DMS153 treated with DMSO at 0.1 percent for 48 hours (cell line): Measurements from ENCODE around the gene ZFAND2A.
"Not testable (repeated sequence)": the region's sequence is repeated elsewhere in the genome, so short reads cannot be mapped to it uniquely, and the experiment has no call there.

ENCODE experiments used
- DNase-seq: peaks from one replicate; lab custom pipeline; 2025; ENCODE audit not compliant: unreplicated experiment; lab: John Stamatoyannopoulos, UW

The ZFAND2A gene

GRCh38 chr7:1154172-1154739 lies 5.7 kb downstream of the ZFAND2A start:
- no peak for DNase-seq

- DNase-seq = no peak
These were observed 7.5 kb downstream of the ZFAND2A start for GRCh38 chr7:1152492-1152891.

DNA sequence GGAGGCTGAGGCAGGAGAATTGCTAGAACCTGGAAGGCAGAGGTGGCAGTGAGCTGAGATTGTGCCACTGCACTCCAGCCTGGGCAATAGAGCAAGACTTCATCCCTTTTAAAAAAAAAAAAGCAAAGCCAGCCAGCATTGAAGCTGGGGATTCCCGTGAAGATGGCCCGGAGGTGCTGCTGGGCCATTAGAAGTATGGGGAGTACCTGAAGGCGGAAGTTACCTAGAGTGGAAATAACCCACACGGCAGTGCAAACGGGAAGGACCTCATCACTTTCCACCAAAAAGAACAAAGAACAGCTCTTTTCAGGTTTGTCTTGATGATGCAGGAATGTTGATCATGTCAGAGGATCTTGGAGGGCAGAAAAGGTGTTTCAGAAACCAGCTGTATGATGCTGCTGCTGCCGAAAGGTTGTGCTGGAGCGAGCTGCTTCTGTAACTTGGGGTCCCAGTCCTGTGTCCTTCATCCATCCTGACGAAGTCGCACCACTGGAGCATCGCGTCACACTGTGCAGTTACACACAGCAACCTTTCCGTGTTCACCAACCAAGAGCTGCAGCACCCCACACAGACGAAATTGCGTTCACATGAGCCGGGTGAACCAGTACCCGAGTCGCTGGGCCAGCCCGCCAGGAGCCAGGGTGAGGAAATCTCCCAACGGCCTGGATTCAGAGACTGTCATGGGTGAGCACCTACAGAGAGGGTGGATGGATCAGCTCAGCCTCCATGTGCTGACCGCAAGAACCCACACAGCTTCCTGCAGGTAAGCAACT lies 8.2 kb downstream of the ZFAND2A start:
- no peak for DNase-seq

GRCh38 chr7:1151156-1151555 lies 8.8 kb downstream of the ZFAND2A start:
- no peak for DNase-seq

- DNase-seq = no peak
These were observed 9.5 kb downstream of the ZFAND2A start for GRCh38 chr7:1150400-1151002.

DNA sequence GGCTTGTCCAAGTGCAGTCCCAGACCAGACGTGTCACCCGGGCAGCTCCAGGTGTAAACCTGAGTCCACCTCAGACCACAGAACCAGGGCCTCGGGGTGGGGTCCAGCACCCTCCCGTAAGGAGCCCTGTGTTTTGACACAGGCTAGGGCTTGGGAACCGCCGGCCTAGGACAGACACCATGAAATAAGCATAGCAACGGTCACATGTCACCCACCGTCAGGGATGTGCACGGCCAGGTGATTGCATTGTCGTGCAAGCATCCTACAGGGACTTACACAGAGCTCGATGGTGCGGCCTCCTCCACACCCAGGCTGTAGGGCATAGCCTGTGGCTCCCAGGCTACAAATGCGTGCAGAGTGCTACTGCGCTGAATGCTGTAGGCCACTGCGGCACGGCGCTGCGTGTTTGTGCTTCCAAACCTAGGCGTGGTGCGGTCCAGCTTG lies 10.6 kb downstream of the ZFAND2A start:
- DNase-seq = no peak

GRCh38 chr7:1147873-1148272 lies 12.1 kb downstream of the ZFAND2A start:
- not testable (repeated sequence) for DNase-seq

DNA sequence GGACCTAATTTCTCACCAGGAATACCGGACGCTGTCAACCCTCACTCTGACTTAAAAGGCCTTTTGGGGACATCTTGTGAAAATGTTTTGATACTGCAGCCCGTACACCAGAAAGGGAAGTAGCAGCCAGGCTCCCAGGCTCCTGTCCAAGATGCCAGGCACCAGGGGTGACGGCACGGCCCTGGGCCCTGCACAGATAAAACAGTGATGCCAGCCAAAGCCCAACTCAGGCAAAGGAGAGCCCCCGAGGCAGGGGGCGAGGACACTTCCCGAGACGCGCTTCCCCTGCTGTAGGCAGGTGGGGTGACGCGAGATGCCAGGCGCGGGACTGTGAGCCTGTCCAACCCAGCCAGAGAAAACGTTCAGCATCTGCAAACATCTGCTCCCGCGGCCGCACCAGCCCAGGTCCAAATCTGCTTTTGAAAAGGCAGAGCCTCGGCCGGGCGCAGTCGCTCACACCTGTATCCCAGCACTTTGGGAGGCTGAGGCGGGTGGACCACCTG lies 15.7 kb downstream of the ZFAND2A start:
- DNase-seq = peak; percentile 54

DNA sequence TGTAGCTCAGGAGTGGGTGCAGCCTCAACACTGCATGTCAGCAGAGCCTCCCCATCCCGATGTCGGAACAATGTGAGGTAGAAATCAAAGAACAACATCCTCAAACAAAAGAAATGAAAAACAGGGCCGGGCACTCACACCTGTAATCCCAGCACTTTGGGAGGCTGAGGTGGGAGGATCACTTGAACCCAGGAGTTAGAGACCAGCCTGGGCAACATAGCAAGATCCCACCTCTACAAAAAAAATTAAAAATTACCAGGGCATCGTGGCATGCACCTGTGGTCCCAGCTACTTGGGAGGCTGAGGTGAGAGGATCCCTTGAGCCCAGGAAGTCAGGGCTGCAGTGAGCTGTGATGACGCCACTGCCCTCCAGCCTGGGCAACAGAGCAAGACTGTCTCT lies 17.0 kb downstream of the ZFAND2A start:
- not testable (repeated sequence) for DNase-seq

DNA sequence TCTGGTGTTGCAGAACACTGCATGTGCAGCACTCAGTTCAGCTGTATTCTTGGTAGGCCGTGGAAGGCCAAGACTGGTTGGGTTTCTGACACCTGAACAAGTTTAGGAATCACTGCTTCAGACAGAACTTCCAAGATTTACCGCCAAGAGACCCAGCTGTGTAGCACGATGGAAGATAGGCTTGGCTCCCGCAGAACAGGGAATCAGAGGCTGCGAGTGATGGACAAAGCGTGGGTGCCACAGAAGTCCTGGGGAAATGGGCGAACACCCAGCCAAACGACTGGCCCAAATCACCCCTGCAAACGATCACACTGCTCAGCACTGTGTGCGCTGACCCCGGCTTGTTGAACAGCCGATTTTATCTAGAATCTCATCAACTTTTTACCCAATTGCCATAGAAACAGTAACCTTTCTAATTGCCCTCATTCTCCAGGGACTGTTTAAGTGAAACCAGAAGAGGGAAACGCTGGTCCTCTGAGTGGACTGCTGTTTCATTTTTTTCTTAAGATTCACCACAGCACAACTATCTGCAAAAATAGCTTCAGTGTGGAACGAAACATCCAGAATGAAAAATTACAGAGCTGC lies 17.9 kb downstream of the ZFAND2A start:
- no peak for DNase-seq

DNA sequence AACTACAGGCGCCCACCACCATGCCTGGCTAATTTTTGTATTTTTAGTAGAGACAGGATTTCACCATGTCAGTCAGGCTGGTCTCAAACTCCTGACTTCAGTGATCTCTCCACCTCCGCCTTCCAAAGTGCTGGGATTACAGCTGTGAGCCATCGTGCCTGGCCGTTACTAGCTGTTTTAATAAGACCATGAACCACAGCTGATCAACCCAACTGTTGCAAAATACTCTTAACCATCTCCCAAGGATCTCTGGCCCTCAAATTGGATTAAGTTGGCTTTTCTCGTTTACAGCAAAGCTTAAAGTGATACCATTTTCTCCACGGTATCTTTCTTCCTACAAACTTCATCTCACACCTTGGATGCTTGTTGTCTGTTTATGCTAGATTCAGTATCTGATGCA lies 18.3 kb downstream of the ZFAND2A start:
- no peak for DNase-seq

GRCh38 chr7:1140476-1141104 lies 19.4 kb downstream of the ZFAND2A start:
- no peak for DNase-seq

GRCh38 chr7:1137517-1138167 lies 22.4 kb downstream of the ZFAND2A start:
- DNase-seq = no peak

DNA sequence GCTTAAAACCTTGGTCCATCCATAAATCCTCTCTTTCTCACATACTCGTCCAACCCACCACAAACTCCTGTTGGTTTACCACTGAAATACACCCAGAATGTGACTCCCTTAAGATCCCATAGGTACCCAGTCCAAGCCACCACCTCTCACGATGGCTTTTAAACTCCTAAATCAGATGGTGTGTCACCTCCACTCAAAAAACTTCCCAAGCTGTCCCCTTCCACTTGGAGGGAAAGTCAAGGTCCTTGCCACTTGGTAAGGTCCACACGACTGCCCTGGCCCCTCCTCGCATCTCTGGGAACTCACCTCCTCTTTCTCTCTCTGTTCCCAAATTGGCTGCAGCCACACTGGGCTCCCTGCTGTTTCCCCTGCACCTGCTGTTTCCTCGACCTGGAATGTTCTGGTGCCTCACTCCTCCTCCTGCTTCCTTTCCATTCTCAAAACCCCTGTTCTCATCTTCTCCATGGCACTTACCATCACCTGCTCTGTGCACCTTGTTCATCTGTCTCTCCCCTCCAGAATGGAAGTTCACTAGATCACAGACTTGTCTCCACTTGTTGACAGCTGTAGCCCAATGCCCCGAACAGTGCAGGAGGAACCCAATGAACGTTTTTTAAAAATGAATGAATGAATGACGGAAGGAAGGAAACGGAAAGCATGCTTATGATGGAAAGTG lies 23.0 kb downstream of the ZFAND2A start:
- DNase-seq = no peak

DNA sequence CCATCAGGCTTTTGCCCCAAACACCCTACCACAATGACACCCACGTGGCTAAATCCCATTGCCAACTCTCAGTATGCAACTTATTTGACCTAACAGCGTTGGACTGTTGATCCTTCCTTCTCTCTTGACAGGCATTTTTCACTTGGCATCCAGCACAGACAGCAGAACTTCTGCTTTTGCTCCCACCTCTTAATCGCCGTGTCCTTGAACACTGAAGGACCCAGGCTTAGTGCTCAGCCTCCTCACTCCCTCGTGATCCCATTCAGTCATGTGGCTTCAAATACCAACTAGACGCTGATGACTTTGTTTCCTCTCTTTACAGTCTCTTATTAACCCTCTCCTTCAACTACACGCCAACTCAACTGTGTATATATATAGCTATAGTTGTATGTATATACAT lies 25.0 kb downstream of the ZFAND2A start:
- DNase-seq = no peak

DNA sequence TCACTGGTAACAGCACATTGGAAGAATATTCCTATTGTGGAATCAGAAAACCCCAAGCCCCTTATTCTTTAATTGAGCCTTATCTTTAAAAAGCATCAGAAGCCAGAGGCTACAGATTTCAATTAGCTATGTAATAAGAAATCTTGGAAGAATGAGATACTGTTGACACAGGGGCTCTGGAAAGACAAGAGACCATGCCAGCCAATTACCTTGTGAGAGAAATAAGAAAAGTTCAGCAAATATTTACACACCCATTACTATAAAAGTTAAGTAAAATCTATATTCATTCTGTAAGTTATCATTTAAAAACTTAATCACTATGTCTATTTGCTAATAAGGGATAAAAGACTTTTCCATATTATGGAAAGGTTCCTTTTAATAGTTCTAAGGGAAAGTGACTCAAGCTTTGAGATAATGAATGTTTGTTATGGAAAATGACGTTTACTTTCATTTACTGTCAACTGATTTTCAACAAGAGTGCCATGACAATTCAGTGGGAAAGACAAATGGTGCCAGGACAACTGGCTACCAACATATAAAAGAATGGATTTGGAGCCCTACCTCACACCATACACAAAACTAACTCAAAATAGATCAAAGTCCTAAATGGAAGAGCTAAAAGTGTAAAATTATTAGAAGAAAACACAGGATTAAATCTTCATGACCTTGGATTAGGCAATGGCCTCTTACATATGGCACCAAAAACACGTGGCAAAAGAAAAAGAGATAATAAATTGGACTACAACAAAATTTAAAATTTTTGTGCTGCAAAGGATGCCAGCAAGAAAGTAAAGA lies 28.3 kb downstream of the ZFAND2A start:
- DNase-seq = no peak

DNA sequence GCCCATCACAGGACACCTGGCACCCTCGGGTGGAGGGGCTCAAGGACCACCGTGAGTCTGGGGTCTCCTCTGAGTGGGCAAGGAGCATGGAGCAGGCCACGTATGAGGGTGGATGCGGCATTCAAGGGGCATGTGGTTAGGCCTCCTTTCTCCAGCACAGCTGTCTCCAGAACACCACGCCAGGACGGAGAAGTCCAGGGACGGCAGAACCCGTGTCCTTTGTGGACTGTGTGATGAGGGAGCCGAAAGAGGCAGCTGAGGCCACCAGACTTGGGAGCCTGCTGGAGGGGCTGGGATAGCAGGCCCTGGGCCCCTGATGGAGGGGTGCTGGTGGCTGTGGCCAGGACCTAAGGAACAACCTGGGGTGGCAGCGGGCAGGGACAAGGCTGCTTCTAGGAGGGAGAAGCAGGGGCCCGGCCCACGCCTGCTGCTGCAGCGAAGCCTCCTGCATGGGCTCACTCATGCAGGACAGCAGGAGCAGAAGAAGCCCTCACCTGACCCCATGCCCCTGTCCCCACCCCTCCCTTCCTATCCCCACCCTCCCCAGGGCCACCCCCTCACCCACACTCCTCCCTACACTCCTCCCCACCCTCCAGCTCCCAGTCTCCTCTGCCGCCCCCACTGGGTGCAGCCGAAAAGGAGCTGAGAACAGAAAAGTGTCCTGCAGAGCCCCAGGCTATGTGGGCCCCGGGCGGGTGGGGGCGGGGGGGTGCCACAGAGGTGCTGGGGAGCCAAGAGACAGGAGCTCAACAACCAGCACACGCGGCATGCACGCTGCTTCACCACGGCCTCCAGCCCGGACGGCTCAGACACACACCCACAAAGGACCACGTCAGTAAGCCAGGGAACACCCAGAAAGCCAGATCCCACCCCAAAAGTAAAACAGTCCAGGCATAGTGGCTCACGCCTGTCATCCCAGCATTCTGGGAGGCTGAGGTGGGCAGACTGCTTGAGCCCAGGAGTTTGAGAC lies 29.7 kb downstream of the ZFAND2A start:
- DNase-seq = no peak

DNA sequence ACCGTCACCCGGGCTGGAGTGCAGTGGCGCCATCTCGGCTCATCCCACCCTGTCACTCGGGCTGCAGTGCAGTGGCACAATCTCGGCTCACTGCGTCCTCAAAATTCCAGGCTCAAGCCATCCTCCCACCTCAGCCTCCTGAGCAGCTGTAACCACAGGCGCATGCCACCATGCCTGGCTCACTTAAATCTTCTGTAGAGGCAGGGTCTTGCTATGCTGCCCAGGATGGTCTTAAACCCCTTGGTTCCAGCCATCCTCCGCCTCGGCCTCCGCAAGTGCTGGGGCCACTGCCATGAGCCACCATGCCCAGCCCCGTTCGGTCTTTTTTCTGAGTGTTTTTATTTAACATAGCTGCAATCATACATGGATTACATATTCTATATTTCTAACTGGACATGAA lies 30.6 kb downstream of the ZFAND2A start:
- DNase-seq = no peak
